GM12878 (cell line): Measurements from ENCODE around the gene TGM6. TPM values are rescaled to one million over a fixed set of nuclear protein-coding genes. Genes with fewer than 3 reads are reported as not detected.

Experiments used
- ATAC-seq: fragments of 200-7000 bp; cut with Tn5 transposase; 3 replicates; pipeline ENCODE4 v1.9.1; 2020; ENCODE audit warnings: mild to moderate bottlenecking, moderate library complexity
- BruUV-seq: library from RNA; stranded (reverse); fragments of 400-500 nt; replicated peaks from 2 replicates; lab custom pipeline; 2021; lab: Mats Ljungman, UMichigan
- CTCF ChIA-PET: fragments of 300-600 bp; sonication (Branson Sonifier 250); formaldehyde crosslinking; extraction: SDS; loops from one replicate; lab custom pipeline; 2021; ENCODE audit warnings: inconsistent platforms; lab: Yijun Ruan, JAX
- POLR2A ChIA-PET: fragments of 350-600 bp; formaldehyde crosslinking; extraction: SDS; loops from one replicate; lab custom pipeline; 2021; ENCODE audit warnings: inconsistent platforms; lab: Charles Lee
- RAD21 ChIA-PET: fragments of 300-600 bp; sonication (Branson Sonifier 250); formaldehyde crosslinking; loops from one replicate; lab custom pipeline; 2023; ENCODE audit warnings: antibody characterized with exemption; ENCODE audit not compliant: unreplicated experiment; lab: Charles Lee
- SMC1A ChIA-PET: fragments of 300-600 bp; sonication (Branson Sonifier 250); formaldehyde crosslinking; loops from one replicate; lab custom pipeline; 2023; ENCODE audit not compliant: unreplicated experiment, uncharacterized antibody; lab: Charles Lee
- DNase-seq: peaks from one replicate; pipeline ENCODE4 v3.0.0-alpha.2; 2011; ENCODE audit warnings: low read depth, low spot score
- FAIRE-seq: peaks from 3 replicates; lab custom pipeline; 2011; peaks lifted over from hg19 to GRCh38; lab: Jason Lieb, UNC
- H2AFZ ChIP-seq: 2 replicates; pipeline ENCODE4 v1.6.0; 2011; ENCODE audit warnings: low read depth, low read length, control low read depth; ENCODE audit not compliant: control insufficient read depth
- H3K27ac ChIP-seq: 2 replicates; pipeline ENCODE4 v1.5.1; 2011; ENCODE audit warnings: control low read depth; ENCODE audit not compliant: control insufficient read depth, insufficient read depth
- H3K27me3 ChIP-seq, 2 experiments: replicated peaks in 1 of 2; 2 replicates each; pipeline versions ENCODE4 v1.6.0 to v1.6.1; 2011; ENCODE audit warnings: low read length in 1 of 2; ENCODE audit not compliant: control insufficient read depth in 2 of 2, insufficient read depth in 2 of 2
- H3K36me3 ChIP-seq, 2 experiments: 2 replicates each; pipeline ENCODE4 v1.5.1; 2011; ENCODE audit warnings: low read length in 1 of 2; ENCODE audit not compliant: control insufficient read depth in 2 of 2, insufficient read depth in 2 of 2
- H3K4me1 ChIP-seq: 2 replicates; pipeline ENCODE4 v1.6.1; 2011; ENCODE audit warnings: mild to moderate bottlenecking, low read length, moderate library complexity, mixed read lengths; ENCODE audit not compliant: control insufficient read depth, insufficient read depth
- H3K4me2 ChIP-seq: 2 replicates; pipeline ENCODE4 v1.6.0; 2011; ENCODE audit warnings: control low read depth; ENCODE audit not compliant: control insufficient read depth, insufficient read depth
- H3K4me3 ChIP-seq: fragments of 200-600 bp; sonication (generic); 2 replicates; pipeline ENCODE4 v1.5.1; 2016
- H3K79me2 ChIP-seq: 2 replicates; pipeline ENCODE4 v1.6.0; 2011; ENCODE audit warnings: low read length; ENCODE audit not compliant: control insufficient read depth, insufficient read depth
- H3K9ac ChIP-seq: 2 replicates; pipeline ENCODE4 v1.8.0; 2011; ENCODE audit warnings: low read length, control low read depth, mixed read lengths; ENCODE audit not compliant: control insufficient read depth, insufficient read depth
- H3K9me3 ChIP-seq: replicated peaks from 3 replicates; pipeline ENCODE4 v1.5.1; 2011; ENCODE audit warnings: mild to moderate bottlenecking, low read length; ENCODE audit not compliant: control insufficient read depth, insufficient read depth
- H4K20me1 ChIP-seq: 2 replicates; pipeline ENCODE4 v1.6.0; 2011; ENCODE audit not compliant: control insufficient read depth, insufficient read depth
- BCLAF1 ChIP-seq: fragments of 450-650 bp; IDR thresholded peaks from 2 replicates; pipeline ENCODE4 v1.6.1; 2017; ENCODE audit warnings: antibody characterized with exemption, mild to moderate bottlenecking, moderate library complexity
- CREM ChIP-seq: IDR thresholded peaks from 2 replicates; pipeline ENCODE4 v1.6.1; 2014; ENCODE audit warnings: antibody characterized with exemption, low read depth
- EED ChIP-seq: sonication (generic); IDR thresholded peaks from 2 replicates; pipeline ENCODE4 v1.6.1; 2016; ENCODE audit warnings: antibody characterized with exemption, low read depth
- EGR1 ChIP-seq, 2 experiments: IDR thresholded peaks; 1 replicate in 1 of 2; 2 replicates in 1 of 2; pipeline ENCODE4 v1.6.1; 2011 to 2012; ENCODE audit warnings: low read depth in 2 of 2, low read length in 2 of 2, borderline replicate concordance in 1 of 2, mild to moderate bottlenecking in 1 of 2, moderate library complexity in 1 of 2
- EZH2 ChIP-seq: IDR thresholded peaks from 2 replicates; pipeline ENCODE4 v1.6.1; 2012; ENCODE audit warnings: low read depth, mild to moderate bottlenecking, control low read depth, inconsistent platforms, low read length, borderline replicate concordance; ENCODE audit not compliant: control insufficient read depth
- HCFC1 ChIP-seq: fragments of 150-350 bp; IDR thresholded peaks from 2 replicates; pipeline ENCODE4 v1.6.1; 2014; ENCODE audit warnings: low read length
- HDGF ChIP-seq: fragments of 450-650 bp; IDR thresholded peaks from 2 replicates; pipeline ENCODE4 v1.6.1; 2016; ENCODE audit warnings: antibody characterized with exemption
- IKZF2 ChIP-seq, 2 experiments: fragments of 450-650 bp; IDR thresholded peaks; 2 replicates each; pipeline ENCODE4 v1.6.1; 2017; ENCODE audit warnings: mild to moderate bottlenecking in 2 of 2, moderate library complexity in 2 of 2
- JUNB ChIP-seq: IDR thresholded peaks from 2 replicates; pipeline ENCODE4 v1.6.1; 2016; ENCODE audit warnings: antibody characterized with exemption, mild to moderate bottlenecking
- NBN ChIP-seq: fragments of 450-650 bp; IDR thresholded peaks from 2 replicates; pipeline ENCODE4 v1.6.1; 2016
- PAX5 ChIP-seq: IDR thresholded peaks from 2 replicates; pipeline ENCODE4 v1.6.1; 2011; ENCODE audit warnings: low read depth, low read length, borderline replicate concordance
- PKNOX1 ChIP-seq: fragments of 450-650 bp; IDR thresholded peaks from 2 replicates; pipeline ENCODE4 v1.6.1; 2016; ENCODE audit warnings: mild to moderate bottlenecking
- POU2F2 ChIP-seq: IDR thresholded peaks from 3 replicates; pipeline ENCODE4 v1.6.1; 2011; ENCODE audit warnings: low read depth, mild to moderate bottlenecking, low read length, borderline replicate concordance
- RFX5 ChIP-seq: IDR thresholded peaks from 2 replicates; pipeline ENCODE4 v1.6.1; 2011; ENCODE audit warnings: low read depth, low read length, improper control_type of control experiment
- RUNX3 ChIP-seq: IDR thresholded peaks from 2 replicates; pipeline ENCODE4 v1.6.1; 2012; ENCODE audit warnings: low read length, inconsistent platforms
- SKIL ChIP-seq: fragments of 450-650 bp; IDR thresholded peaks from 2 replicates; pipeline ENCODE4 v1.6.1; 2017; ENCODE audit warnings: mild to moderate bottlenecking, low read depth, inconsistent platforms; ENCODE audit not compliant: poor library complexity, severe bottlenecking
- SPI1 ChIP-seq: IDR thresholded peaks from 2 replicates; pipeline ENCODE4 v1.6.1; 2011; ENCODE audit warnings: low read depth, mild to moderate bottlenecking, low read length, moderate library complexity, borderline replicate concordance; ENCODE audit not compliant: insufficient read depth
- TAF1 ChIP-seq: IDR thresholded peaks from 2 replicates; pipeline ENCODE4 v1.6.1; 2011; ENCODE audit warnings: mild to moderate bottlenecking, low read depth, low read length, borderline replicate concordance
- ZNF622 ChIP-seq: fragments of 450-650 bp; IDR thresholded peaks from 2 replicates; pipeline ENCODE4 v1.6.1; 2017; ENCODE audit warnings: mild to moderate bottlenecking, inconsistent platforms
- WGBS: methylation state at CpG from one replicate; pipeline ENCODE4 v1.1.6; 2016; ENCODE audit warnings: low lambda C conversion rate; ENCODE audit not compliant: insufficient replicate concordance, insufficient coverage; ENCODE audit errors: missing lambda C conversion rate; 5-methylcytosine and 5-hydroxymethylcytosine counted together
- in situ Hi-C: fragments of 300-500 bp; cut with MboI; formaldehyde crosslinking; loops from 9 replicates; pipeline ENCODE4 v1.14.3; 2018; ENCODE audit warnings: mixed read lengths
- intact Hi-C: fragments of 100-400 bp; cut with micrococcal nuclease; formaldehyde crosslinking; loops from one replicate; pipeline ENCODE4 v1.14.2; 2022; ENCODE audit not compliant: unreplicated experiment
- polyA plus RNA-seq, 11 experiments: library from polyadenylated mRNA; depleted of rRNA in 4 of 11; unstranded in 6 of 11; stranded (reverse) in 5 of 11; fragments of >200 nt; fragmentation: Nextera tagmentation in 4 of 11; fragmentation: Illumina TruSeq in 1 of 11; extraction: Ambion mirVana in 4 of 11; extraction: Trizol in 1 of 11; gene quantifications; 1 replicate in 1 of 11; 2 replicates in 10 of 11; pipeline versions ENCODE4 v1.2.1 to v1.2.3, GENCODE V29; 2011 to 2016; ENCODE audit warnings: inconsistent platforms in 2 of 11, missing spikeins in 2 of 11, low read depth in 1 of 11
- total RNA-seq, 4 experiments: library from RNA; depleted of rRNA in 3 of 4; stranded (reverse); fragments of >200 nt in 3 of 4; fragmentation: Illumina TruSeq in 1 of 4; extraction: Trizol in 1 of 4; gene quantifications; 2 replicates each; pipeline versions ENCODE4 v1.2.1 to v1.2.3, GENCODE V29; 2013 to 2021

Gene TGM6
- total and polyA plus RNA-seq, 10 of the 15 experiments (the other 5 are each of a cell fraction or from before 2014, with no cell fraction given) = not detected

- Histone ChIP-seq H3K27ac (no peak overlapping the region), H3K4me1 (no peaks in the 10 kb centered on the region; the same call in 1 of the 2 replicates), H3K79me2 (no peaks in the 10 kb centered on the region), H3K36me3 (no peaks in the 10 kb centered on the region), H3K4me3 (no peak overlapping the region), H3K9ac (no peak overlapping the region), H2AFZ (no peak overlapping the region; the same call in 1 of the 2 replicates), H3K27me3 (no peaks in the 10 kb centered on the region; a peak in 1 of 4 replicates), H3K4me2 (no peak overlapping the region), H3K9me3 (no peaks in the 10 kb centered on the region), H4K20me1 (no peaks in the 10 kb centered on the region)
- DNase-seq = no peak
- ATAC-seq = peak; percentile 61
- ChIA-PET RAD21 (interaction anchor here (0.9 kb wide), 1 partner anchor 172 kb away, joined by 3 read pairs; no protein-coding TSS in a partner anchor), POLR2A (no interaction called here), CTCF (interaction anchor here (0.6 to 1.0 kb wide), 2 partner anchors 11 to 29 kb away, joined by 3 read pairs; no protein-coding TSS in a partner anchor), SMC1A (no interaction called here)
- 17% methylated on average over 9 of the region's 9 CpGs for WGBS
- intact Hi-C loops (no loop called here), in situ Hi-C loops (no loop called here)
- BruUV-seq = no TSS peak
- FAIRE-seq = no peak
- TF ChIP-seq ZNF622 (no peak), JUNB (no peak), HCFC1 (no peak), CREM (no peak), BCLAF1 (no peak), HDGF (no peak), SPI1 (no peak), EED (no peak), PKNOX1 (no peak), IKZF2 (IDR thresholded peaks at IDR 0.05) (0 out of 4 replicates have a peak, but pooled peaks of 1 of the 2 experiments have one; percentile 10), NBN (no peak), PAX5 (0 out of 2 replicates have a peak, but pooled peaks have one; percentile 14), RFX5 (no peak), EGR1 (IDR thresholded peaks at IDR 0.05; ENCODE audit: borderline replicate concordance in 1 of 2, low read depth in 2 of 2, low read length in 2 of 2) (no peak), EZH2 (no peak), RUNX3 (peak; percentile 78), SKIL (no peak), POU2F2 (no peak), TAF1 (no peak)
Measured at GRCh38 chr20:2379511-2380229, 1.0 kb upstream of the TGM6 start.
